ENCODE measurements around the gene VSIG1. TPM values are rescaled to one million over a fixed set of nuclear protein-coding genes. Genes with fewer than 3 reads are reported as not detected.

VSIG1 gene
- total and polyA plus RNA-seq, 2 of the 8 experiments (the other 6 are each of a cell fraction or from before 2014, with no cell fraction given): 2.2 to 2.9 TPM

- H3K56ac ChIP-seq (replicated peaks; ENCODE audit: insufficient read length, low read depth, low read length): no peak overlapping the region
- no peaks in the 10 kb centered on the region for H4K20me1 ChIP-seq (replicated peaks in 1 of 2; ENCODE audit: control insufficient read depth in 1 of 2, insufficient read depth in 2 of 2, low read length in 2 of 2)
- no peak overlapping the region for H3K18ac ChIP-seq (ENCODE audit: extremely low read depth, low read length)
- H4K8ac ChIP-seq (ENCODE audit: extremely low read depth, insufficient read depth, low read length): no peak overlapping the region
- ChIA-PET CTCF (ENCODE audit: partially characterized antibody) (interaction anchor here (0.6 to 1.5 kb wide), 3 partner anchors 11 to 111 kb away, joined by 3 to 5 read pairs (median 4); no protein-coding TSS in a partner anchor), POLR2A (ENCODE audit: partially characterized antibody) (no interaction called here)
- no peaks in the 10 kb centered on the region for H3K27me3 ChIP-seq (replicated peaks in 1 of 4; ENCODE audit: control insufficient read depth in 3 of 4, extremely low read depth in 1 of 4, insufficient read depth in 3 of 4, low read length in 3 of 4)
- no peaks in the 10 kb centered on the region for H3K9me3 ChIP-seq (ENCODE audit: insufficient read depth in 2 of 2, low read depth in 1 of 2, low read length in 1 of 2)
- no peak overlapping the region for H2AK5ac ChIP-seq (ENCODE audit: low read depth, low read length)
- no peaks in the 10 kb centered on the region for H3K4me1 ChIP-seq (replicated peaks in 1 of 4; ENCODE audit: control insufficient read depth in 3 of 4, insufficient read depth in 4 of 4, low read length in 3 of 4)
- H3K4me3 ChIP-seq (ENCODE audit: extremely low read depth in 1 of 4, insufficient read depth in 2 of 4, low read depth in 3 of 4, low read length in 4 of 4): no peak overlapping the region
- H2BK12ac ChIP-seq (ENCODE audit: low read depth, low read length): no peak overlapping the region
- no peak overlapping the region for H3K27ac ChIP-seq (ENCODE audit: low read depth, low read length)
- no peak overlapping the region for H3K23ac ChIP-seq (ENCODE audit: insufficient read length)
- no peak overlapping the region for H3K4me2 ChIP-seq (ENCODE audit: insufficient read depth in 1 of 2, low read depth in 2 of 2, low read length in 2 of 2)
- H3K9ac ChIP-seq (replicated peaks in 1 of 4; ENCODE audit: extremely low read depth in 1 of 4, low read depth in 3 of 4, low read length in 3 of 4): no peak overlapping the region
- FAIRE-seq (no peak), DNase-seq (ENCODE audit: low read depth in 1 of 2, low spot score in 2 of 2) (no peak)
- H3K79me2 ChIP-seq (ENCODE audit: control insufficient read depth in 1 of 2, insufficient read depth in 2 of 2, low read length in 2 of 2): no peaks in the 10 kb centered on the region
- no peak overlapping the region for H3K4ac ChIP-seq (replicated peaks; ENCODE audit: insufficient read length, low read depth, low read length)
- no peak overlapping the region for H4K5ac ChIP-seq (ENCODE audit: insufficient read length, low read depth, low read length)
- WGBS, 2 experiments (ENCODE audit: extremely low coverage in 1 of 2, insufficient coverage in 1 of 2, insufficient read length in 1 of 2, insufficient replicate concordance in 2 of 2, low coverage in 1 of 2, low lambda C conversion rate in 2 of 2, missing lambda C conversion rate in 1 of 2): 67% methylated on average over 1 of the region's 1 CpG; no CpG with 5 or more reads in 1 of the 2 experiments
- H2BK120ac ChIP-seq (replicated peaks; ENCODE audit: low read depth, low read length): no peak overlapping the region
- no peak overlapping the region for H2BK15ac ChIP-seq (ENCODE audit: low read length)
- H2BK20ac ChIP-seq (ENCODE audit: low read length): no peak overlapping the region
- no peaks in the 10 kb centered on the region for H3K79me1 ChIP-seq (ENCODE audit: low read depth, low read length)
- H2AFZ ChIP-seq (ENCODE audit: low read length): no peak overlapping the region
- H4K91ac ChIP-seq (replicated peaks; ENCODE audit: insufficient read length, low read length): no peak overlapping the region
- no peaks in the 10 kb centered on the region for H3K36me3 ChIP-seq (ENCODE audit: control insufficient read depth in 2 of 4, insufficient read depth in 4 of 4, low read length in 3 of 4)
- H3K23me2 ChIP-seq (ENCODE audit: low read depth, low read length): no peaks in the 10 kb centered on the region
- no peak overlapping the region for H2BK5ac ChIP-seq (ENCODE audit: low read depth, low read length)
- H3K14ac ChIP-seq (ENCODE audit: insufficient read length): no peak overlapping the region
- TF ChIP-seq FOSL1 (IDR thresholded peaks at IDR 0.05; ENCODE audit: insufficient read depth, low read depth, low read length) (no peak), CREB1 (IDR thresholded peaks at IDR 0.05) (no peak), EZH2 (IDR thresholded peaks at IDR 0.05; ENCODE audit: low read depth, low read length, severe bottlenecking) (no peak), EP300 (IDR thresholded peaks at IDR 0.05; ENCODE audit: borderline replicate concordance in 1 of 2, low read depth in 2 of 2, low read length in 2 of 2) (no peak), USF2 (IDR thresholded peaks at IDR 0.05; ENCODE audit: low read length) (no peak), SIN3A (conservative IDR thresholded peaks at IDR 0.05 in 1 of 2, IDR thresholded peaks at IDR 0.05 in 1 of 2; ENCODE audit: low read depth in 1 of 2, low read length in 2 of 2) (no peak), HDAC6 (IDR thresholded peaks at IDR 0.05; ENCODE audit: low read depth, low read length) (no peak), TEAD4 (IDR thresholded peaks at IDR 0.05; ENCODE audit: low read depth, low read length) (no peak), ATF2 (IDR thresholded peaks at IDR 0.05; ENCODE audit: low read length) (no peak), SAP30 (IDR thresholded peaks at IDR 0.05; ENCODE audit: insufficient read depth, insufficient replicate concordance, low read length) (no peak), MAFK (IDR thresholded peaks at IDR 0.05; ENCODE audit: low read depth, low read length) (no peak)
Observed at GRCh38 chrX:108028854-108029253, 16.0 kb upstream of the VSIG1 start.
